ENCODE data around the gene APEH.

DNA sequence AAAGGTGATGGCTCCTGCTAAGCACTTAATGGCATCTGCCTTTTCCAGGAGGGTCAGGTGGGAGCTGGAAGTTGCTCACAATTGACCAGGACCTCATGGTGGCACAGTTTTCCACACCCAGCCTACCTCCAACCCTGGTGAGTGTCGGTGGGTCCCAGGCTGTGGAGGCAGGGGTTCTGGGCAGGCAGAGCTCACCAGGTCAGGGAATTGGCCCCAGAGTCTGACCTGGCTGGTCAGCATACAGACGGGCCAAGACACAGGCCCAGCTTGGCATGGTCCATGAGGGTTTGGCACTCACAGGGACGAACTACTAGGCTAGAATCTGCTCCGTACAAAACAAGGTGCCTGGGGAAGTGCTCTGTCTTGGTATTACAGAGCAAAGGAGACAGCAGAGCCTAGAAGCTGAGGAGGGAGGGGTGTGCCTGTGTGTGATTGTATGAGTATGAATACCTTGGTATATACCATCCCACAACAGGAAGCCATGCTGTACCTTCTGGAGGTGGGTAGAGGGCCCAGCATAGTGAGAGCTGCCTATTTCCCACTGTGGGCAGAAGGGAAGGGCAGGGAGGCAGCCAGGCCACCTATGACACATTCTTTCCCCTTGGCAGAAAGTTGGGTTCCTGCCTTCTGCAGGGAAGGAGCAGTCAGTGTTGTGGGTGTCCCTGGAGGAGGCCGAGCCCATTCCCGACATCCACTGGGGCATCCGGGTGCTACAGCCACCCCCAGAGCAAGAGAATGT lies 6.5 kb downstream of the APEH start:
- TF ChIP-seq, protein P1, sequence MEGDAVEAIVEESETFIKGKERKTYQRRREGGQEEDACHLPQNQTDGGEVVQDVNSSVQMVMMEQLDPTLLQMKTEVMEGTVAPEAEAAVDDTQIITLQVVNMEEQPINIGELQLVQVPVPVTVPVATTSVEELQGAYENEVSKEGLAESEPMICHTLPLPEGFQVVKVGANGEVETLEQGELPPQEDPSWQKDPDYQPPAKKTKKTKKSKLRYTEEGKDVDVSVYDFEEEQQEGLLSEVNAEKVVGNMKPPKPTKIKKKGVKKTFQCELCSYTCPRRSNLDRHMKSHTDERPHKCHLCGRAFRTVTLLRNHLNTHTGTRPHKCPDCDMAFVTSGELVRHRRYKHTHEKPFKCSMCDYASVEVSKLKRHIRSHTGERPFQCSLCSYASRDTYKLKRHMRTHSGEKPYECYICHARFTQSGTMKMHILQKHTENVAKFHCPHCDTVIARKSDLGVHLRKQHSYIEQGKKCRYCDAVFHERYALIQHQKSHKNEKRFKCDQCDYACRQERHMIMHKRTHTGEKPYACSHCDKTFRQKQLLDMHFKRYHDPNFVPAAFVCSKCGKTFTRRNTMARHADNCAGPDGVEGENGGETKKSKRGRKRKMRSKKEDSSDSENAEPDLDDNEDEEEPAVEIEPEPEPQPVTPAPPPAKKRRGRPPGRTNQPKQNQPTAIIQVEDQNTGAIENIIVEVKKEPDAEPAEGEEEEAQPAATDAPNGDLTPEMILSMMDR (conservative IDR thresholded peaks at IDR 0.05), result no peak
- TF ChIP-seq ZFX (IDR thresholded peaks at IDR 0.05), result no peak

Data from C4-2B (cell line).